SJSA1 (cell line): ENCODE data around the gene KCTD2. TPM values are rescaled to one million over a fixed set of nuclear protein-coding genes. Genes with fewer than 3 reads are reported as not detected.

Experiments used
- DNase-seq, 2 experiments: peaks; one replicate each; pipeline ENCODE4 v3.0.0-alpha.2; 2015 to 2020; ENCODE audit warnings: low spot score in 2 of 2, low read depth in 1 of 2
- H3K27ac ChIP-seq: fragments of 250-450 bp; sonication (Bioruptor Pico); 2 replicates; pipeline ENCODE4 v1.5.1; 2020; ENCODE audit warnings: mild to moderate bottlenecking, moderate library complexity
- H3K27me3 ChIP-seq: fragments of 250-450 bp; sonication (Bioruptor Pico); replicated peaks from 2 replicates; pipeline ENCODE4 v1.5.1; 2020; ENCODE audit warnings: mild to moderate bottlenecking, moderate library complexity
- H3K36me3 ChIP-seq: fragments of 250-450 bp; sonication (Bioruptor Pico); 2 replicates; pipeline ENCODE4 v1.5.1; 2020; ENCODE audit warnings: mild to moderate bottlenecking
- H3K4me1 ChIP-seq: fragments of 250-450 bp; sonication (Bioruptor Pico); replicated peaks from 2 replicates; pipeline ENCODE4 v1.6.1; 2021; ENCODE audit warnings: mild to moderate bottlenecking
- H3K4me3 ChIP-seq: fragments of 250-450 bp; sonication (Bioruptor Pico); 2 replicates; pipeline ENCODE4 v1.5.1; 2020; ENCODE audit warnings: mild to moderate bottlenecking
- H3K9me3 ChIP-seq: fragments of 250-450 bp; sonication (Bioruptor Pico); replicated peaks from 2 replicates; pipeline ENCODE4 v1.5.1; 2020; ENCODE audit warnings: mild to moderate bottlenecking
- total RNA-seq: library from RNA; depleted of rRNA; stranded (reverse); fragments of >200 nt; shearing (Covaris generic); gene quantifications from 2 replicates; pipeline ENCODE4 v1.2.3, GENCODE V29; 2014

KCTD2 gene
- total RNA-seq, 1 experiment from 2014 or later = 24.4 TPM

GRCh38 chr17:75081611-75082540, 34.9 kb downstream of the KCTD2 start:
- no peak overlapping the region for H3K27ac ChIP-seq

GRCh38 chr17:75082683-75083082, 35.7 kb downstream of the KCTD2 start:
- H3K9me3 ChIP-seq = no peaks in the 10 kb centered on the region
- no peak overlapping the region for H3K27ac ChIP-seq
- DNase-seq = no peak
- no peaks in the 10 kb centered on the region for H3K27me3 ChIP-seq
- no peaks in the 10 kb centered on the region for H3K36me3 ChIP-seq
- peaks cover 38% of the 10 kb centered on the region for H3K4me1 ChIP-seq
- H3K4me3 ChIP-seq = no peak overlapping the region

More at GRCh38 chr17:75081611-75082540, 34.9 kb downstream of the KCTD2 start:
- H3K4me3 ChIP-seq = no peak overlapping the region
- no peaks in the 10 kb centered on the region for H3K36me3 ChIP-seq
- H3K27me3 ChIP-seq = no peaks in the 10 kb centered on the region
- no peak for DNase-seq
- H3K9me3 ChIP-seq = no peaks in the 10 kb centered on the region
- peaks cover 30% of the 10 kb centered on the region for H3K4me1 ChIP-seq

GRCh38 chr17:75084039-75084660, 37.1 kb downstream of the KCTD2 start:
- no peak for DNase-seq
- Histone ChIP-seq H3K9me3 (no peaks in the 10 kb centered on the region), H3K36me3 (no peaks in the 10 kb centered on the region), H3K4me3 (no peak overlapping the region), H3K27ac (no peak overlapping the region), H3K27me3 (no peaks in the 10 kb centered on the region), H3K4me1 (peaks cover 38% of the 10 kb centered on the region)

GRCh38 chr17:75086496-75087181, 39.6 kb downstream of the KCTD2 start:
- no peak overlapping the region for H3K4me3 ChIP-seq
- H3K27me3 ChIP-seq = no peaks in the 10 kb centered on the region
- no peaks in the 10 kb centered on the region for H3K9me3 ChIP-seq

GRCh38 chr17:75087182-75087557, 40.1 kb downstream of the KCTD2 start:
- Histone ChIP-seq H3K4me1 (peaks cover 29% of the 10 kb centered on the region), H3K36me3 (no peaks in the 10 kb centered on the region), H3K27me3 (no peaks in the 10 kb centered on the region), H3K27ac (peak overlapping the region; percentile 41), H3K4me3 (peak overlapping the region; percentile 38), H3K9me3 (no peaks in the 10 kb centered on the region)
- no peak for DNase-seq

More at GRCh38 chr17:75086496-75087181, 39.6 kb downstream of the KCTD2 start:
- H3K4me1 ChIP-seq = peaks cover 29% of the 10 kb centered on the region
- H3K27ac ChIP-seq = no peak overlapping the region
- DNase-seq = no peak
- H3K36me3 ChIP-seq = no peaks in the 10 kb centered on the region

GRCh38 chr17:75087558-75088453, 40.8 kb downstream of the KCTD2 start, which contains the start of gene SLC16A5:
Gene SLC16A5 (plus strand): TSS chr17:75087954. CDS start chr17:75093637, 5,683 bp downstream.
- DNase-seq = peak; percentile 50 to 83
- Histone ChIP-seq H3K4me1 (peaks cover 29% of the 10 kb centered on the region), H3K27ac (peak within 1 kb of the TSS; percentile 41), H3K4me3 (peak within 1 kb of the TSS; percentile 38), H3K9me3 (no peaks in the 10 kb centered on the region), H3K27me3 (no peaks in the 10 kb centered on the region), H3K36me3 (no peaks in the 10 kb centered on the region)

GRCh38 chr17:75088465-75089417, 41.7 kb downstream of the KCTD2 start:
- H3K27ac ChIP-seq = no peak overlapping the region
- DNase-seq = peak in 1 of 2 experiments; percentile 46

GRCh38 chr17:75090871-75091854, 44.1 kb downstream of the KCTD2 start:
- Histone ChIP-seq H3K9me3 (no peaks in the 10 kb centered on the region), H3K36me3 (no peaks in the 10 kb centered on the region), H3K27me3 (no peaks in the 10 kb centered on the region), H3K4me1 (peaks cover 35% of the 10 kb centered on the region), H3K4me3 (no peak overlapping the region), H3K27ac (no peak overlapping the region)
- no peak for DNase-seq

More at GRCh38 chr17:75088465-75089417, 41.7 kb downstream of the KCTD2 start:
- no peaks in the 10 kb centered on the region for H3K9me3 ChIP-seq
- peaks cover 29% of the 10 kb centered on the region for H3K4me1 ChIP-seq
- H3K4me3 ChIP-seq = peak overlapping the region; percentile 38; the same call in 1 of the 2 replicates
- H3K27me3 ChIP-seq = no peaks in the 10 kb centered on the region
- H3K36me3 ChIP-seq = no peaks in the 10 kb centered on the region

- no peak for DNase-seq
- Histone ChIP-seq H3K9me3 (no peaks in the 10 kb centered on the region), H3K27me3 (no peaks in the 10 kb centered on the region), H3K36me3 (no peaks in the 10 kb centered on the region), H3K27ac (no peak overlapping the region), H3K4me3 (no peak overlapping the region), H3K4me1 (peaks cover 35% of the 10 kb centered on the region)
These were observed 44.9 kb downstream of the KCTD2 start for GRCh38 chr17:75091855-75092327.

- H3K4me3 ChIP-seq = no peak overlapping the region
- DNase-seq = no peak
- no peak overlapping the region for H3K27ac ChIP-seq
These were observed 46.6 kb downstream of the KCTD2 start for GRCh38 chr17:75093548-75094158.

GRCh38 chr17:75094871-75095399, 47.9 kb downstream of the KCTD2 start:
- Histone ChIP-seq H3K27me3 (no peaks in the 10 kb centered on the region), H3K27ac (no peak overlapping the region), H3K4me1 (peaks cover 11% of the 10 kb centered on the region), H3K9me3 (no peaks in the 10 kb centered on the region), H3K36me3 (no peaks in the 10 kb centered on the region), H3K4me3 (no peak overlapping the region)
- DNase-seq = no peak

More at GRCh38 chr17:75093548-75094158, 46.6 kb downstream of the KCTD2 start:
- no peaks in the 10 kb centered on the region for H3K9me3 ChIP-seq
- H3K27me3 ChIP-seq = no peaks in the 10 kb centered on the region
- peaks cover 18% of the 10 kb centered on the region for H3K4me1 ChIP-seq
- no peaks in the 10 kb centered on the region for H3K36me3 ChIP-seq
